Measurements from ENCODE around the gene ELP1. TPM values are rescaled to one million over a fixed set of nuclear protein-coding genes. Genes with fewer than 3 reads are reported as not detected.

Gene ELP1, protein sequence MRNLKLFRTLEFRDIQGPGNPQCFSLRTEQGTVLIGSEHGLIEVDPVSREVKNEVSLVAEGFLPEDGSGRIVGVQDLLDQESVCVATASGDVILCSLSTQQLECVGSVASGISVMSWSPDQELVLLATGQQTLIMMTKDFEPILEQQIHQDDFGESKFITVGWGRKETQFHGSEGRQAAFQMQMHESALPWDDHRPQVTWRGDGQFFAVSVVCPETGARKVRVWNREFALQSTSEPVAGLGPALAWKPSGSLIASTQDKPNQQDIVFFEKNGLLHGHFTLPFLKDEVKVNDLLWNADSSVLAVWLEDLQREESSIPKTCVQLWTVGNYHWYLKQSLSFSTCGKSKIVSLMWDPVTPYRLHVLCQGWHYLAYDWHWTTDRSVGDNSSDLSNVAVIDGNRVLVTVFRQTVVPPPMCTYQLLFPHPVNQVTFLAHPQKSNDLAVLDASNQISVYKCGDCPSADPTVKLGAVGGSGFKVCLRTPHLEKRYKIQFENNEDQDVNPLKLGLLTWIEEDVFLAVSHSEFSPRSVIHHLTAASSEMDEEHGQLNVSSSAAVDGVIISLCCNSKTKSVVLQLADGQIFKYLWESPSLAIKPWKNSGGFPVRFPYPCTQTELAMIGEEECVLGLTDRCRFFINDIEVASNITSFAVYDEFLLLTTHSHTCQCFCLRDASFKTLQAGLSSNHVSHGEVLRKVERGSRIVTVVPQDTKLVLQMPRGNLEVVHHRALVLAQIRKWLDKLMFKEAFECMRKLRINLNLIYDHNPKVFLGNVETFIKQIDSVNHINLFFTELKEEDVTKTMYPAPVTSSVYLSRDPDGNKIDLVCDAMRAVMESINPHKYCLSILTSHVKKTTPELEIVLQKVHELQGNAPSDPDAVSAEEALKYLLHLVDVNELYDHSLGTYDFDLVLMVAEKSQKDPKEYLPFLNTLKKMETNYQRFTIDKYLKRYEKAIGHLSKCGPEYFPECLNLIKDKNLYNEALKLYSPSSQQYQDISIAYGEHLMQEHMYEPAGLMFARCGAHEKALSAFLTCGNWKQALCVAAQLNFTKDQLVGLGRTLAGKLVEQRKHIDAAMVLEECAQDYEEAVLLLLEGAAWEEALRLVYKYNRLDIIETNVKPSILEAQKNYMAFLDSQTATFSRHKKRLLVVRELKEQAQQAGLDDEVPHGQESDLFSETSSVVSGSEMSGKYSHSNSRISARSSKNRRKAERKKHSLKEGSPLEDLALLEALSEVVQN (N-terminal part only)
- total RNA-seq = 10 to 100 TPM; 32.7 to 36.6 TPM
- polyA plus RNA-seq (ENCODE audit: insufficient read depth, low read depth, low replicate concordance) = 20.8 TPM
- long read RNA-seq, donor 1, full-length matches to known transcripts = 3 of 25 reads
- long read RNA-seq, donor 1, partial matches to known transcripts = 11 of 25 reads
- long read RNA-seq, donor 1, other reads (novel, unspliced or antisense) = 11 of 25 reads
- long read RNA-seq, donor 2, full-length matches to known transcripts = 2 of 13 reads
- long read RNA-seq, donor 2, partial matches to known transcripts = 0 of 13 reads
- long read RNA-seq, donor 2, other reads (novel, unspliced or antisense) = 11 of 13 reads

DNA sequence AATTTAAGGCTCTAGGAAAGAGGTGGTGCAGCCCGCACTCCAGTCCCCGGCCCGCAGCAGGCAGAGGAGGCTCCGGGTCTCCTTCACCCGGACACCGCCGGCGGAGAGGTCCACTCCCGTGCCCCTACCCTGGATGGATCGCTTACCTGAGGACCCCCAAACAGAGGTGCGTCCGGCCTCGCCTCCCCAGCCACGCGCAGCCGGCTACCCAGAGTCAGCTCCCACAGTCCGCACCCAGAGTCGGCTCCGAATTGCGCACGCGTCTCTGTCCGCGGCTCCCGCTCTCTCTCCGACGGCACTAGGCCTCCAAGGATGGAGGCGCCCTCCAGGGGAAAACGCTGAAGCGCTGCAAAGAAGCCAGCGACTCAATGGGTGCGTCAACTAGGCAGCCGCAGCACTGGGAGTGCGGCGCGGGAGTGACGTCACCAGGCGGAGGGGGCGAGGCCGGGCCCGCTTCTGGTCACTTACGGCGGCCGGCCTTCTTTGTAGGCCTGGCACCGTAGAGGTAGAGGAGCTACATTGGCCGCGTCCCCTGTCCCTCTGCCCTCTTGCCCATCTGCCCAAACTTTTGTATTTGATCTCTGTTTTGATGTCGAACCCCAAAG, at the start of gene ELP1:
TSS of gene ELP1 (minus strand) at position 407 of the 605 bp plus-strand sequence. CDS start 2,978 bp downstream, outside the sequence.
- TF ChIP-seq, protein P1, sequence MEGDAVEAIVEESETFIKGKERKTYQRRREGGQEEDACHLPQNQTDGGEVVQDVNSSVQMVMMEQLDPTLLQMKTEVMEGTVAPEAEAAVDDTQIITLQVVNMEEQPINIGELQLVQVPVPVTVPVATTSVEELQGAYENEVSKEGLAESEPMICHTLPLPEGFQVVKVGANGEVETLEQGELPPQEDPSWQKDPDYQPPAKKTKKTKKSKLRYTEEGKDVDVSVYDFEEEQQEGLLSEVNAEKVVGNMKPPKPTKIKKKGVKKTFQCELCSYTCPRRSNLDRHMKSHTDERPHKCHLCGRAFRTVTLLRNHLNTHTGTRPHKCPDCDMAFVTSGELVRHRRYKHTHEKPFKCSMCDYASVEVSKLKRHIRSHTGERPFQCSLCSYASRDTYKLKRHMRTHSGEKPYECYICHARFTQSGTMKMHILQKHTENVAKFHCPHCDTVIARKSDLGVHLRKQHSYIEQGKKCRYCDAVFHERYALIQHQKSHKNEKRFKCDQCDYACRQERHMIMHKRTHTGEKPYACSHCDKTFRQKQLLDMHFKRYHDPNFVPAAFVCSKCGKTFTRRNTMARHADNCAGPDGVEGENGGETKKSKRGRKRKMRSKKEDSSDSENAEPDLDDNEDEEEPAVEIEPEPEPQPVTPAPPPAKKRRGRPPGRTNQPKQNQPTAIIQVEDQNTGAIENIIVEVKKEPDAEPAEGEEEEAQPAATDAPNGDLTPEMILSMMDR (IDR thresholded peaks at IDR 0.05) = peak in 1 of 3 experiments; percentile 20
- TF ChIP-seq POLR2A (IDR thresholded peaks at IDR 0.05) = no peak
- Histone ChIP-seq H3K27me3 (no peaks in the 10 kb centered on the region), H3K27ac (peak within 1 kb of the TSS; percentile 95), H3K4me1 (peaks cover 20% of the 10 kb centered on the region), H3K36me3 (ENCODE audit: low read depth, missing control alignments) (no peaks in the 10 kb centered on the region), H3K4me3 (peak within 1 kb of the TSS; percentile 79 to 95), H3K9me3 (no peaks in the 10 kb centered on the region)
- WGBS, 2 donors = 0 to 2% methylated on average over 5 to 26 of the region's 48 CpGs
- intact Hi-C loops (cut with DNase I; ENCODE audit: low total_unique reads) = no loop called here
- peak; percentile 95 for DNase-seq

DNA sequence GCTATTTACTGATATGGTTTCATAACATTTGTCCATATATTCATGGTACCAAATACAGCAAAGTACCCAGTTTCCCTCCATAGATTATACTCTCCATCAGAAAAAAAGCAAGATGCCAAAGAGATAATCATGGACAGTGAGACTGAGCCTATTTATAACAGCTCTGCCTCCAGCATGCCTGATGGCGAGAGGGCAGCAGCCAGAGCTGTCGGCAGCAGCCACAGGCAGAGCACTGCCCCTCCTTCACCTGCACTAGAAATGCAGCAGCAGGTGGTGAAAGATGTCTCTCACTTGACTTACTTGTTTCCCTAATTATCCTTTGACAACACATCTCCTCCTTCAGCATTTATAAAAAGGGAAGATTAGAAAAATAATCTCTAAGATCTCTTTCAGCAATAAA, 47.0 kb upstream of the ELP1 start:
- H3K4me1 ChIP-seq = no peaks in the 10 kb centered on the region
- intact Hi-C loops (cut with DNase I; ENCODE audit: low total_unique reads) = no loop called here
- DNase-seq = no peak
- H3K27me3 ChIP-seq = no peaks in the 10 kb centered on the region
- no peak overlapping the region for H3K27ac ChIP-seq
- no peak overlapping the region for H3K4me3 ChIP-seq
- no peaks in the 10 kb centered on the region for H3K36me3 ChIP-seq (ENCODE audit: low read depth, missing control alignments)
- H3K9me3 ChIP-seq = no peaks in the 10 kb centered on the region
- TF ChIP-seq, protein P1 (IDR thresholded peaks at IDR 0.05) = no peak
- TF ChIP-seq POLR2A (IDR thresholded peaks at IDR 0.05) = no peak
- 96% methylated on average over 2 of the region's 2 CpGs for WGBS, 2 donors

DNA sequence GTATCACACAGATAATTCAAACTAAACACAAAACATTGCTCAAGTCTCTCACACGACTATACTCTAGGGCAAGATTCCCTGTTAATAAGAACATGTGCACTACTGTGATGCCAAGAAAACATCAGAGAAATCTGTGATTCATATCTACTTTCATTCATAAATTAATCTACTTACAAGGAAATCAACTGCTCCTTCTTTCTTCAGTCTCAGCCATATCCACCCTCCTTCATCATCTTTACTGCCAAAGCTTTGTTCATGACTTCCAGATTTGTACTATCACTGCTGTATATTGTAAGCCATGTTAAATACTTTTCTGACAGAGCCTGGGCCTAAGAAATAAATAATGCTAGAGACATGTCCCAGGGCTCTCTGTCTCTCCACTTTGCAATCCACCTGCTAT, 44.3 kb upstream of the ELP1 start:
- WGBS, 2 donors = 52 to 78% methylated on average over 1 of the region's 1 CpG
- H3K9me3 ChIP-seq = no peaks in the 10 kb centered on the region
- no peak overlapping the region for H3K4me3 ChIP-seq
- no peak overlapping the region for H3K27ac ChIP-seq
- intact Hi-C loops (cut with DNase I; ENCODE audit: low total_unique reads) = no loop called here
- H3K27me3 ChIP-seq = no peaks in the 10 kb centered on the region
- no peak for DNase-seq
- H3K4me1 ChIP-seq = peaks cover 14% of the 10 kb centered on the region
- no peaks in the 10 kb centered on the region for H3K36me3 ChIP-seq (ENCODE audit: low read depth, missing control alignments)
- no peak for TF ChIP-seq POLR2A (IDR thresholded peaks at IDR 0.05)
- TF ChIP-seq, protein P1 (IDR thresholded peaks at IDR 0.05) = no peak

DNA sequence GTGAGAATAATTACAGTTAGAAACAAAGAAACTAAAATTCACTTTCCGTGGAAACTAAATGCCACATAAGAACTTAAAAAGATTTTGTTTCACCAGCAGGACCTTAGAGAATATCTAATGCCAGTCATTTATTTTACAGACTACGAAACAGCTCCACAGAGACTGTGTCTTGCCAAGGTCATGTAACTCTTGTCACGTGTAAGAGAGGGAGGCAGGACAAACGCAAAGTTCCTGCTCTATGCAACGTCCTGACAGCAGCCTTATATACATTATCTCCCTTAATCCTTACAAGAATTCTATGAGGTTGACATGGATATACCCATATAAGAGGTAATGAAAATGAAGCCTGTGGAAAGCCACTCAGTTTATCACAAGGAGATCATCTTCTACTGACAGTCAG, 40.0 kb upstream of the ELP1 start:
- no peak overlapping the region for H3K4me3 ChIP-seq
- no peak for TF ChIP-seq POLR2A (IDR thresholded peaks at IDR 0.05)
- TF ChIP-seq, protein P1 (IDR thresholded peaks at IDR 0.05) = no peak
- peak; percentile 63 for DNase-seq
- no peaks in the 10 kb centered on the region for H3K27me3 ChIP-seq
- H3K27ac ChIP-seq = peak overlapping the region; percentile 19 to 48
- H3K4me1 ChIP-seq = peaks cover 29% of the 10 kb centered on the region
- 17 to 36% methylated on average over 5 of the region's 5 CpGs for WGBS, 2 donors
- no peaks in the 10 kb centered on the region for H3K36me3 ChIP-seq (ENCODE audit: low read depth, missing control alignments)
- intact Hi-C loops (cut with DNase I; ENCODE audit: low total_unique reads) = no loop called here
- no peaks in the 10 kb centered on the region for H3K9me3 ChIP-seq

Measured in testis (tissue), 5 donors.